ENCODE results near the gene PLXND1.

The PLXND1 gene

GRCh38 chr3:129581623-129582022 lies 24.9 kb downstream of the PLXND1 start:
- DNase-seq: no peak

GRCh38 chr3:129579991-129580390 lies 26.5 kb downstream of the PLXND1 start:
- no peak for DNase-seq

- DNase-seq: no peak
These were observed 28.3 kb downstream of the PLXND1 start for GRCh38 chr3:129577925-129578786.

- DNase-seq: no peak
These were observed 29.1 kb downstream of the PLXND1 start for GRCh38 chr3:129577366-129577765.

- no peak for DNase-seq
These were observed 29.7 kb downstream of the PLXND1 start for GRCh38 chr3:129576514-129577352.

- no peak for DNase-seq
These were observed 30.5 kb downstream of the PLXND1 start for GRCh38 chr3:129575997-129576384.

- no peak for DNase-seq
These were observed 31.1 kb downstream of the PLXND1 start for GRCh38 chr3:129575233-129575996.

GRCh38 chr3:129574206-129574605 lies 32.3 kb downstream of the PLXND1 start:
- no peak for DNase-seq

- no peak for DNase-seq
These were observed 33.0 kb downstream of the PLXND1 start for GRCh38 chr3:129573493-129573892.

- no peak for DNase-seq
These were observed 33.9 kb downstream of the PLXND1 start for GRCh38 chr3:129572603-129573002.

- DNase-seq: no peak
These were observed 34.6 kb downstream of the PLXND1 start for GRCh38 chr3:129571605-129572547.

- DNase-seq: no peak
These were observed 36.6 kb downstream of the PLXND1 start for GRCh38 chr3:129569856-129570255.

GRCh38 chr3:129567939-129568338 lies 38.5 kb downstream of the PLXND1 start:
- no peak for DNase-seq

- no peak for DNase-seq
These were observed 39.2 kb downstream of the PLXND1 start for GRCh38 chr3:129567176-129567705.

GRCh38 chr3:129565902-129566301 lies 40.6 kb downstream of the PLXND1 start:
- DNase-seq: no peak

GRCh38 chr3:129564981-129565644 lies 41.4 kb downstream of the PLXND1 start:
- peak; percentile 75 for DNase-seq

GRCh38 chr3:129563850-129564535 lies 42.5 kb downstream of the PLXND1 start:
- DNase-seq: no peak

GRCh38 chr3:129563332-129563731 lies 43.1 kb downstream of the PLXND1 start:
- no peak for DNase-seq

GRCh38 chr3:129562803-129563202 lies 43.7 kb downstream of the PLXND1 start:
- no peak for DNase-seq

GRCh38 chr3:129561619-129562248 lies 44.7 kb downstream of the PLXND1 start:
- DNase-seq: no peak
